SU-DHL-6 (cell line): ENCODE measurements around the gene GRID1.

Experiments
- H2AFZ ChIP-seq: fragments of 200-600 bp; sonication (generic); 2 replicates; pipeline ENCODE4 v1.6.1; 2014; ENCODE audit warnings: low read depth, mild to moderate bottlenecking, moderate library complexity, mixed read lengths, antibody characterized with exemption, low read length; ENCODE audit not compliant: severe bottlenecking
- H3F3A ChIP-seq: fragments of 200-600 bp; shearing (Covaris generic); 2 replicates; pipeline ENCODE4 v1.6.0; 2016; ENCODE audit warnings: antibody characterized with exemption, mild to moderate bottlenecking; ENCODE audit not compliant: insufficient read depth
- H3K27ac ChIP-seq: fragments of 200-600 bp; sonication (generic); 2 replicates; pipeline ENCODE4 v1.5.1; 2016; ENCODE audit warnings: low read depth, mild to moderate bottlenecking, low read length, moderate library complexity, mixed read lengths
- H3K27me3 ChIP-seq: fragments of 200-600 bp; sonication (generic), shearing (Covaris generic); 2 replicates; pipeline ENCODE4 v1.6.0; 2014; ENCODE audit warnings: mild to moderate bottlenecking, low read length
- H3K36me3 ChIP-seq: fragments of 200-600 bp; sonication (generic); 2 replicates; pipeline ENCODE4 v1.6.1; 2014; ENCODE audit warnings: mild to moderate bottlenecking, low read length, mixed read lengths
- H3K4me2 ChIP-seq: fragments of 300-600, 200-600 bp; shearing (Covaris generic), sonication (generic); 2 replicates; pipeline ENCODE4 v1.6.0; 2014; ENCODE audit warnings: low read length, low read depth, mild to moderate bottlenecking; ENCODE audit not compliant: poor library complexity, severe bottlenecking
- H3K4me3 ChIP-seq: fragments of 200-600 bp; sonication (generic); 2 replicates; pipeline ENCODE4 v1.5.1; 2014; ENCODE audit warnings: antibody characterized with exemption, low read length, mild to moderate bottlenecking, mixed read lengths; ENCODE audit not compliant: insufficient read depth, poor library complexity, severe bottlenecking
- H3K79me2 ChIP-seq: fragments of 200-600 bp; sonication (generic); 2 replicates; pipeline ENCODE4 v1.6.1; 2014; ENCODE audit warnings: mild to moderate bottlenecking, low read length, moderate library complexity; ENCODE audit not compliant: insufficient read depth
- H3K9ac ChIP-seq: fragments of 200-600 bp; sonication (generic); 2 replicates; pipeline ENCODE4 v1.7.0; 2014; ENCODE audit warnings: mild to moderate bottlenecking, low read length
- H3K9me2 ChIP-seq: fragments of 200-600 bp; sonication (generic); replicated peaks from 2 replicates; pipeline ENCODE4 v1.6.1; 2014; ENCODE audit warnings: low read length; ENCODE audit not compliant: insufficient read depth
- H3K9me3 ChIP-seq: fragments of 200-600 bp; sonication (generic); 2 replicates; pipeline ENCODE4 v1.6.1; 2014; ENCODE audit warnings: low read length, mixed read lengths; ENCODE audit not compliant: insufficient read depth
- H4K20me1 ChIP-seq: fragments of 200-600 bp; sonication (generic); 2 replicates; pipeline ENCODE4 v1.6.1; 2014; ENCODE audit warnings: low read depth, mild to moderate bottlenecking, antibody characterized with exemption, low read length, moderate library complexity, mixed read lengths
- EZH2phosphoT487 ChIP-seq: fragments of 200-600 bp; sonication (generic), shearing (Covaris generic); conservative IDR thresholded peaks from 2 replicates; pipeline ENCODE4 v1.6.1; 2018; ENCODE audit warnings: mild to moderate bottlenecking, antibody characterized with exemption, low read length, moderate library complexity, mixed read lengths
- TF ChIP-seq, protein P1 (sequence below): fragments of 200-600 bp; sonication (generic); IDR thresholded peaks from one replicate; pipeline ENCODE4 v1.5.1; 2017; ENCODE audit warnings: antibody characterized with exemption, mild to moderate bottlenecking, low read length, moderate library complexity; ENCODE audit not compliant: insufficient read depth, poor library complexity, severe bottlenecking

Gene GRID1

DNA sequence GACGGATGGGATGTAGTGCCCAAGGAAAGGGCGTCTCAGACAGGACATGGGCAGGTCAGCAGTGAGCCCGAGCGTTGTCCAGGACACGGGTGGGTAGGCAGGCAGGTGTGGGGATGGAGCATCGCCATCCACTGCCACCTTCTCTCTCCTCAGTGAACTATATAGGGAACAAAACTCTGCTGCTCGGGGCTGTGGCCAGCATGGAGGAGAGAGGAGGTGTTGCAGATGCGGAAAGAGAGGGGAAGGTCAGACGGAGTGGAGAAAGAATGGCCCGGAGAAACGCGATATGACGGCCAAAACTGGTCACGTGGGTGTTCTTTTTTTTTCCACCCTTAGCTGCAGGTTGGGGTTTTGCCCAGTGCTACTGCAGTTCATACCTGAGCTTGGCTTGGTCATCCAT lies 71.2 kb downstream of the GRID1 start:
- Histone ChIP-seq H3K9ac (no peak overlapping the region), H3K27ac (no peak overlapping the region), H3K79me2 (no peaks in the 10 kb centered on the region), H4K20me1 (no peaks in the 10 kb centered on the region), H3K36me3 (no peaks in the 10 kb centered on the region), H3K4me2 (no peak overlapping the region), H3F3A (no peaks in the 10 kb centered on the region), H3K9me2 (no peaks in the 10 kb centered on the region), H3K9me3 (no peaks in the 10 kb centered on the region), H3K27me3 (no peaks in the 10 kb centered on the region), H3K4me3 (no peak overlapping the region), H2AFZ (no peak overlapping the region)
- no peak for TF ChIP-seq EZH2phosphoT487
- TF ChIP-seq, protein P1, sequence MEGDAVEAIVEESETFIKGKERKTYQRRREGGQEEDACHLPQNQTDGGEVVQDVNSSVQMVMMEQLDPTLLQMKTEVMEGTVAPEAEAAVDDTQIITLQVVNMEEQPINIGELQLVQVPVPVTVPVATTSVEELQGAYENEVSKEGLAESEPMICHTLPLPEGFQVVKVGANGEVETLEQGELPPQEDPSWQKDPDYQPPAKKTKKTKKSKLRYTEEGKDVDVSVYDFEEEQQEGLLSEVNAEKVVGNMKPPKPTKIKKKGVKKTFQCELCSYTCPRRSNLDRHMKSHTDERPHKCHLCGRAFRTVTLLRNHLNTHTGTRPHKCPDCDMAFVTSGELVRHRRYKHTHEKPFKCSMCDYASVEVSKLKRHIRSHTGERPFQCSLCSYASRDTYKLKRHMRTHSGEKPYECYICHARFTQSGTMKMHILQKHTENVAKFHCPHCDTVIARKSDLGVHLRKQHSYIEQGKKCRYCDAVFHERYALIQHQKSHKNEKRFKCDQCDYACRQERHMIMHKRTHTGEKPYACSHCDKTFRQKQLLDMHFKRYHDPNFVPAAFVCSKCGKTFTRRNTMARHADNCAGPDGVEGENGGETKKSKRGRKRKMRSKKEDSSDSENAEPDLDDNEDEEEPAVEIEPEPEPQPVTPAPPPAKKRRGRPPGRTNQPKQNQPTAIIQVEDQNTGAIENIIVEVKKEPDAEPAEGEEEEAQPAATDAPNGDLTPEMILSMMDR, result no peak

DNA sequence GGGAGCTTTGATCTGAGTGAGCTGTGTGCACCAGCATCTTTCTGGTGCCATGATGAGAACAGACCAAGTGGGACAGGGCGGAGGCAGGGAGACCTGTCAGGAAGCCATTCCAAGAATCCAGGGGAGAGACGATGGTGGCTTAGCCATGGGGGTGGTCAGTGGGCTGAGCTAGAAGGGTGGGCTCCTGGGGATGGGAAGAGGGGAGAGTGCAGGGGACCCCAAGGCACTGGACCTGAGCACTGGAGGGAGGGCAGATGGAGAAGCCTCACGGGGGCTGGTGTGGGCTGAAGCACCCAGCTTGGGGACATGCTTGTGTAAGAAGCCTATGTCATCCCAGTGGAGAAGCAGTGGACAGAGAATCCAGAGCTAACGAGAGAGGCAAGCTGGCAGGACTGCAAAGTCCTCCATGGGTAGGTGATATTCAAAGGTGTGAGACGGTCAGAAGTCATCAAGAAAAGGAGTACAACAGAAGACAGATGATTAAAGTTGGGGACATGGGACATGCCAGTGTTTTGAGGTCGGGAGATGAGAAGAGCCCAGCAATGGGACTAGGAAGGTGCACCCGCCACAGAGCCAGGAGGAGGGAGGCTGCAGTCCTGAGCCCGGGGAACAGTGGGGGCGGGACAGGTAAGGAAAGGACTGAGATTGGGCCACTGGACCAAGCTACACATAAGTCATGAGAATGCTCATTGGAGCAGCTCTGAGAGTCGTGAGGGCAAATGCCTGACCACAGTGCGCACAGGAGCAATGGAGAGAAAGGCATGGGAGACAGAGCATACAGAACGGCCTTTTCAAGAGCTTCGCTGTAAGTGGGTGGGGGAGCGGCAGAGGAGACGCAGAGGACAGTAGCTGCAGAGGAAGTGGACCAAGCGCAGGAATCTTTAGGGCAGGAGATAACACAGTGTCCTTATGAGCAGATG lies 72.0 kb downstream of the GRID1 start:
- no peak overlapping the region for H3K4me3 ChIP-seq
- TF ChIP-seq EZH2phosphoT487, result no peak
- TF ChIP-seq, protein P1, result no peak
- H4K20me1 ChIP-seq, result no peaks in the 10 kb centered on the region
- no peak overlapping the region for H2AFZ ChIP-seq
- no peaks in the 10 kb centered on the region for H3K27me3 ChIP-seq
- no peak overlapping the region for H3K27ac ChIP-seq
- H3K36me3 ChIP-seq, result no peaks in the 10 kb centered on the region
- no peaks in the 10 kb centered on the region for H3K79me2 ChIP-seq
- H3K9me3 ChIP-seq, result no peaks in the 10 kb centered on the region
- no peak overlapping the region for H3K9ac ChIP-seq
- no peak overlapping the region for H3K4me2 ChIP-seq
- no peaks in the 10 kb centered on the region for H3F3A ChIP-seq
- no peaks in the 10 kb centered on the region for H3K9me2 ChIP-seq

DNA sequence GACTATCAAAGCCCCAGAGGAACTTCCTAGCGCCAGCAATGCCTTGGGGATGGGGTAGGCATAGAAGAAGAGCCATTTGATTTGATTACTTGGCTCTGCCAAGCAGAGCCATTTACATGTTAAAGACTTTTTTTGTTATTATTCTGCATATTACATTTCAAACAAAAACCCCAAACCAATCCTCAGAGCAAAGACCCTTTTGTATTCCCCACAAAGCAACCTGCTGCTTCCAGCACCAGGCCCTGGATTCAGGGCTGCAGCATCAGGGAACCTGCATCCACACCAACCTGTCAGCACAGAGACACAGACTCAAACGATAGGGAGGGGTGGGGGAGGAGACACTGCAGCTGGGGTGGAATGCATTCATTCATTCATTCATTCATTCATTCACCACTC lies 73.2 kb downstream of the GRID1 start:
- Histone ChIP-seq H3K4me3 (no peak overlapping the region), H3K27ac (no peak overlapping the region), H3K79me2 (no peaks in the 10 kb centered on the region), H3F3A (no peaks in the 10 kb centered on the region), H3K4me2 (no peak overlapping the region), H3K36me3 (no peaks in the 10 kb centered on the region), H4K20me1 (no peaks in the 10 kb centered on the region), H3K27me3 (no peaks in the 10 kb centered on the region), H3K9me2 (no peaks in the 10 kb centered on the region), H3K9ac (no peak overlapping the region), H2AFZ (no peak overlapping the region), H3K9me3 (no peaks in the 10 kb centered on the region)
- no peak for TF ChIP-seq EZH2phosphoT487
- TF ChIP-seq, protein P1, result no peak
